Activated naive CD4-positive, alpha-beta T cell treated with anti-CD3 and anti-CD28 coated beads for 36 hours (primary cell): Measurements from ENCODE around the gene RAD51D. TPM values are rescaled to one million over a fixed set of nuclear protein-coding genes. Genes with fewer than 3 reads are reported as not detected.

Experiments used
- CTCF ChIA-PET: fragments of 350-600 bp; sonication (Branson Sonifier 250); formaldehyde crosslinking; loops from one replicate; lab custom pipeline; 2021; ENCODE audit warnings: antibody characterized with exemption; lab: Charles Lee
- DNase-seq: peaks from one replicate; pipeline ENCODE4 v3.0.0-alpha.2; 2020
- H3K27ac Mint-ChIP-seq: one replicate; pipeline ENCODE4 v1.8.0; 2021; ENCODE audit warnings: mild to moderate bottlenecking, mixed read lengths
- H3K27me3 Mint-ChIP-seq: one replicate; pipeline ENCODE4 v1.8.0; 2021; ENCODE audit warnings: low read depth, mixed read lengths
- H3K36me3 Mint-ChIP-seq: one replicate; pipeline ENCODE4 v1.8.0; 2021; ENCODE audit warnings: low read depth, mixed read lengths
- H3K4me1 Mint-ChIP-seq: one replicate; pipeline ENCODE4 v1.8.0; 2021; ENCODE audit warnings: low read depth, mixed read lengths
- H3K4me3 Mint-ChIP-seq: one replicate; pipeline ENCODE4 v1.8.0; 2021; ENCODE audit warnings: mild to moderate bottlenecking, moderate library complexity, mixed read lengths
- H3K9me3 Mint-ChIP-seq: one replicate; pipeline ENCODE4 v1.8.0; 2021; ENCODE audit warnings: mixed read lengths
- intact Hi-C: fragments of 100-400 bp; cut with micrococcal nuclease; formaldehyde crosslinking; loops from one replicate; pipeline ENCODE4 v1.15.1; 2023
- total RNA-seq, 2 experiments: library from RNA; stranded (reverse); gene quantifications; one replicate each; pipeline ENCODE4 v1.2.3, GENCODE V29; 2021

RAD51D gene
- total RNA-seq, 2 experiments from 2014 or later, result 31.5 to 33.0 TPM

GRCh38 chr17:35074711-35075707, 44.7 kb downstream of the RAD51D start:
- Mint-ChIP-seq H3K27me3 (no peaks in the 10 kb centered on the region), H3K36me3 (peaks cover 2% of the 10 kb centered on the region), H3K9me3 (no peaks in the 10 kb centered on the region), H3K4me1 (peaks cover 64% of the 10 kb centered on the region), H3K4me3 (no peak overlapping the region), H3K27ac (peak overlapping the region; percentile 87)
- CTCF ChIA-PET, result interaction anchor here (0.6 to 1.7 kb wide), 4 partner anchors 11 to 44 kb away, joined by 3 to 7 read pairs (median 5); no protein-coding TSS in a partner anchor
- no peak for DNase-seq
- intact Hi-C loops, result no loop called here

DNA sequence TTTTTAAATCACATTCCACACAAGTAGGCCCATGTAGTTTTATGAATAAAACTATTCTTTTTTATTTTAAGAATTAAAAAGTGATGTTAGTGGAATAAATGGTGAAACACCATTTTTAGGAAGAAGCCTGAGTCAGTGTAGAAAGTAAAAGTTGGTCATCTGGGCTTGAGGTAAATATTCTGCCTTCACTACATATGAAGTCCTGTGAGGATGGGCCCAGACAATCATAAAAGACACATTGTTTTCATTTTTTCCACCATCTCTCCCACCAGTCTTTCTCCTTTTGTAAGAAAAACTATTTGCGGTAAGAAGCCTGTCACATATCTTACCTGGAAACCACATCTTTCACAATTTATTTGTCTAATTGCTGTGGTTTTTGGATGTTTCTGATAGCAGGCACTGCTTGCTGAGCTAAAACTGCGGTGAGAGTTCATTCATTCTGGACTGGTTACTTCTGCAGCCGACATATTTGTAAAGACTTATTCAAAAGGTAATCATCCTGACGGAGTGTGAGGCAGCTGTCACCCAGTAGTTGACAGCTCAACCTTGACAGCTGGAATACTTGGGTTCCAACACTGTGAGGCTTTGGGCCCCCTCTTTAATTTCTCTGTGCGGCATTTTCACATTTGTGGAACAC, 45.6 kb downstream of the RAD51D start:
- intact Hi-C loops, result loop anchor here (1.0 kb wide), 5 partner anchors 8 to 28 kb away; partner anchors contain the start of gene RFFL
- H3K27me3 Mint-ChIP-seq, result no peaks in the 10 kb centered on the region
- peak overlapping the region; percentile 87 for H3K27ac Mint-ChIP-seq
- H3K36me3 Mint-ChIP-seq, result peaks cover 2% of the 10 kb centered on the region
- DNase-seq, result peak; percentile 45
- no peaks in the 10 kb centered on the region for H3K9me3 Mint-ChIP-seq
- H3K4me1 Mint-ChIP-seq, result peaks cover 61% of the 10 kb centered on the region
- CTCF ChIA-PET, result interaction anchor here (1.7 kb wide), 1 partner anchor 12 kb away, joined by 7 read pairs; no protein-coding TSS in a partner anchor
- peak overlapping the region; percentile 36 for H3K4me3 Mint-ChIP-seq

GRCh38 chr17:35073183-35073790, 46.4 kb downstream of the RAD51D start:
- Mint-ChIP-seq H3K4me1 (peaks cover 67% of the 10 kb centered on the region), H3K9me3 (no peaks in the 10 kb centered on the region), H3K36me3 (peaks cover 2% of the 10 kb centered on the region), H3K27ac (peak overlapping the region; percentile 87), H3K4me3 (peak overlapping the region; percentile 36), H3K27me3 (no peaks in the 10 kb centered on the region)
- DNase-seq, result peak; percentile 42
- intact Hi-C loops, result loop anchor here (1.0 kb wide), 5 partner anchors 9 to 27 kb away; partner anchors contain the start of gene RFFL
- CTCF ChIA-PET, result interaction anchor here (1.2 kb wide), 1 partner anchor 9 kb away, joined by 5 read pairs; no protein-coding TSS in a partner anchor

DNA sequence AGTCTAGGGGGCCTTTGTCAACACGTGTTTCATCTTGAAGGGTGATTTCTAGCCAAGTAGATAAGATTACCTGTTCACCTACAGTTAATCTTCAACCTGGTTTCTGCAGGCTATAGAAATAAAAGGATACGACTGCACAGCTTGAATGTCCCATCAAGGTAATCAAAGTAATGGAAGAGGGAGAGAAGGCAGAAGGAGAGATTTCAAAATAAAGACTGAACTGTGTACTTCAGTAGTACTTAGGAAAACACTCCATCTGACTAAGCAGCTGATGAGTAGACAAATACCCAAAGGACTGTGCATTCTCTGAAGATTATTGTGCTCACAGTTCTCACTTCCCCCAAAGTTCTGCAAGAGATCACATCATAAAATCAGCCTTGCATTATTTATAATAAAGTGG, 50.3 kb downstream of the RAD51D start:
- H3K4me3 Mint-ChIP-seq, result no peak overlapping the region
- no peak overlapping the region for H3K27ac Mint-ChIP-seq
- CTCF ChIA-PET, result interaction anchor here (0.9 to 2.4 kb wide), 5 partner anchors 10 to 67 kb away, joined by 3 to 6 read pairs (median 3); no protein-coding TSS in a partner anchor
- no peaks in the 10 kb centered on the region for H3K27me3 Mint-ChIP-seq
- intact Hi-C loops, result no loop called here
- no peak for DNase-seq
- peaks cover 2% of the 10 kb centered on the region for H3K36me3 Mint-ChIP-seq
- H3K9me3 Mint-ChIP-seq, result no peaks in the 10 kb centered on the region
- H3K4me1 Mint-ChIP-seq, result peaks cover 67% of the 10 kb centered on the region

DNA sequence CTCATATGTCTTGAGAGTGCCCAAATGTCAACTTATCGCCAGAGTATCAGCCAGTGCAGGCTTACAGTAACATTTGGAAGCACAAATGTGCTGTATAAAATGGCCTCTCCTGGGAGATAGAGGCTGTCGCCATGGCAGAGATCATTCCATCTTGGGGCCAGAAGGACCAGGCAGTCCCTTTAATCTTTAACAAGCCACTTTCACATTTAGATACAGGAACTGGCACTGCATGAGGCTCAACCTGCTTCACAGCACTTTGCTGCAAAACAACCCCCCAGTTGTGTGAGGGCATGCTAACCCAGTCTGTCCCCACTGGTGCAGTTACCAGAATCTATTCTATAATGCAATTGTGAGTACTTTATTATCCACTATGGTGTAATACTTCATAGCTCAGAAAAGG, 51.4 kb downstream of the RAD51D start:
- CTCF ChIA-PET, result interaction anchor here (1.1 to 2.4 kb wide), 2 partner anchors 9 to 15 kb away, joined by 3 to 6 read pairs; no protein-coding TSS in a partner anchor
- H3K4me1 Mint-ChIP-seq, result peaks cover 67% of the 10 kb centered on the region
- H3K27me3 Mint-ChIP-seq, result no peaks in the 10 kb centered on the region
- no peak for DNase-seq
- peaks cover 2% of the 10 kb centered on the region for H3K36me3 Mint-ChIP-seq
- H3K9me3 Mint-ChIP-seq, result no peaks in the 10 kb centered on the region
- H3K27ac Mint-ChIP-seq, result no peak overlapping the region
- no peak overlapping the region for H3K4me3 Mint-ChIP-seq
- intact Hi-C loops, result no loop called here

DNA sequence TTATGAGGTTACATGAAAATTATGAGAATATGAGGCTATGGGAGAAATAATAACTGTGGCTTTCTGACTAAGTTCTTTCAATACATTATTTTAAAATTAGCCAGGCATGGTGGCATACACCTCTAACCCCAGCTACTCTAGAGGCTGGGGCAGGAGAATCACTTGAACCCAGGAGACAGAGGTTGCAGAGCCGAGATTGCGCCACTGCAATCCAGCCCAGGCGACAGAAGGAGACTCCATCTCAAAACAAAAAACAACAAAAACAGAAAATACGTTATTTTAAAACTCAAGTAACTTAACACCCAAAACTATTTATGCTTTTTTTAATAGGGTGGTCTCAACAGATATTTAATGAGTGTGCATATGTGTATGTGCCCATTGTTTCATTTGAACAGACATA, 53.8 kb downstream of the RAD51D start:
- CTCF ChIA-PET, result interaction anchor here (2.5 kb wide), 1 partner anchor 14 kb away, joined by 8 read pairs; no protein-coding TSS in a partner anchor
- peaks cover 62% of the 10 kb centered on the region for H3K4me1 Mint-ChIP-seq
- H3K27me3 Mint-ChIP-seq, result no peaks in the 10 kb centered on the region
- no peak overlapping the region for H3K4me3 Mint-ChIP-seq
- intact Hi-C loops, result no loop called here
- H3K36me3 Mint-ChIP-seq, result peaks cover 8% of the 10 kb centered on the region
- no peak overlapping the region for H3K27ac Mint-ChIP-seq
- no peaks in the 10 kb centered on the region for H3K9me3 Mint-ChIP-seq
- DNase-seq, result no peak

- Mint-ChIP-seq H3K36me3 (peaks cover 12% of the 10 kb centered on the region), H3K4me3 (no peak overlapping the region), H3K9me3 (no peaks in the 10 kb centered on the region), H3K4me1 (peaks cover 64% of the 10 kb centered on the region), H3K27me3 (no peaks in the 10 kb centered on the region), H3K27ac (no peak overlapping the region)
- intact Hi-C loops, result no loop called here
- CTCF ChIA-PET, result interaction anchor here (0.6 to 2.6 kb wide), 11 partner anchors 8 to 66 kb away, joined by 3 to 16 read pairs (median 5); no protein-coding TSS in a partner anchor
- DNase-seq, result no peak
Observed at GRCh38 chr17:35064516-35065215, 55.0 kb downstream of the RAD51D start.

- H3K27ac Mint-ChIP-seq, result peak within 1 kb of the TSS; percentile 65
Observed at GRCh38 chr17:35063514-35064223, 56.0 kb downstream of the RAD51D start, which contains the start of gene RFFL. RFFL (minus strand) TSS chr17:35063707; CDS start chr17:35026553, 37,154 bp downstream.

GRCh38 chr17:35062308-35062707, 57.4 kb downstream of the RAD51D start:
- H3K4me1 Mint-ChIP-seq, result peaks cover 53% of the 10 kb centered on the region
- no peak overlapping the region for H3K27ac Mint-ChIP-seq

More at GRCh38 chr17:35063514-35064223, 56.0 kb downstream of the RAD51D start, which contains the start of gene RFFL:
- intact Hi-C loops, result loop anchor here (1.0 kb wide), 9 partner anchors 10 to 474 kb away; partner anchors contain the start of genes SLFN12L and SLFN5
- Mint-ChIP-seq H3K9me3 (no peaks in the 10 kb centered on the region), H3K4me3 (peak within 1 kb of the TSS; percentile 23), H3K27me3 (no peaks in the 10 kb centered on the region), H3K4me1 (peaks cover 57% of the 10 kb centered on the region), H3K36me3 (peaks cover 16% of the 10 kb centered on the region)
- peak; percentile 97 for DNase-seq
- CTCF ChIA-PET, result interaction anchor here (0.6 to 2.6 kb wide), 13 partner anchors 9 to 227 kb away, joined by 3 to 16 read pairs (median 5); no protein-coding TSS in a partner anchor

GRCh38 chr17:35057332-35057915, 62.2 kb downstream of the RAD51D start:
- no peak overlapping the region for H3K4me3 Mint-ChIP-seq
- peaks cover 17% of the 10 kb centered on the region for H3K36me3 Mint-ChIP-seq
- no peak for DNase-seq
- no peaks in the 10 kb centered on the region for H3K9me3 Mint-ChIP-seq
- CTCF ChIA-PET, result no interaction called here
- peaks cover 45% of the 10 kb centered on the region for H3K4me1 Mint-ChIP-seq
- no peaks in the 10 kb centered on the region for H3K27me3 Mint-ChIP-seq
- intact Hi-C loops, result no loop called here
- H3K27ac Mint-ChIP-seq, result no peak overlapping the region

More at GRCh38 chr17:35062308-35062707, 57.4 kb downstream of the RAD51D start:
- Mint-ChIP-seq H3K36me3 (peaks cover 16% of the 10 kb centered on the region), H3K27me3 (no peaks in the 10 kb centered on the region), H3K4me3 (no peak overlapping the region), H3K9me3 (no peaks in the 10 kb centered on the region)
- CTCF ChIA-PET, result interaction anchor here (1.4 to 2.5 kb wide), 2 partner anchors 13 to 16 kb away, joined by 3 to 16 read pairs; no protein-coding TSS in a partner anchor
- intact Hi-C loops, result no loop called here
- no peak for DNase-seq
